GM21723 (cell line): ENCODE measurements around the gene ABCA4.

ENCODE experiments used
- ATAC-seq: cut with Tn5 transposase; IDR thresholded peaks from one replicate; pipeline ENCODE4 v1.9.1; 2021; ENCODE audit warnings: mild to moderate bottlenecking, moderate library complexity; ENCODE audit not compliant: unreplicated experiment

The ABCA4 gene

DNA sequence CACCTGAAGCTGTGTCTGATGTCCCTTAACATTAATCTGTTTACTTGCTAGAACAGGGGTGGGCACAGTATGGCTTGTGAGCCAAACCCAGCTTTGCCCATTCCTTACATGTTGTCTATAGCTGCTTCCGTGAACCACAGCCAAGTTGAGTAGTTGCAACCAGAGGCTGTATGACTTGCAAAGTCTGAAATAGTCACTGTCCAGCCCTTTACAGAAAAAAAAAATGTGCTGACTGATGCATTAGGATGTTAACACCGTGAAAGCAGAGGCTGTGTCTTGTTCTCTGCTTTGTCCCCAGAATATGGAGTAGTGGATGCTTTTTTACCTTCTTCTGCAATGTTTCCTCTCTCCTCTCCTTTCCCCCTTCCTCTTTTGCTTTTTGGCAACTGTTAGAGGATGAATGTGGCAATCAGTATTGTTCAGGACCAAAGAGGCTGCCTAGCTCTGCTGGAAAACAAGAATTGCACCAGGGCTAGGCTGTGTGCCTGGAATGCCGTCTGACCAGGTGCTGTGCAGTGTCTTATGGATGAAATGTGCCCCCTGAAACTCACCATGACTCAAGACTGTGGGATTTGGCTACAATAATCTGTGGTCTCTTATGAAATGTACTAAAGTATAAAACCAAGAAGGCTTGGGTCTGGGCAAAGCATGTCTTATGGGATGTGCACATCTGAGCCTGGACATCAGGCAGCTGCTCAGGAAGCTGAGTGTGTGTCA lies 132.2 kb downstream of the ABCA4 start:
- ATAC-seq = no peak

- no peak for ATAC-seq
Measured at GRCh38 chr1:93981274-93981667, 139.7 kb downstream of the ABCA4 start.

GRCh38 chr1:93980320-93981273 lies 140.4 kb downstream of the ABCA4 start:
- ATAC-seq = no peak

GRCh38 chr1:93979718-93980319 lies 141.1 kb downstream of the ABCA4 start:
- ATAC-seq = no peak

GRCh38 chr1:93979040-93979717 lies 141.8 kb downstream of the ABCA4 start:
- ATAC-seq = no peak

- ATAC-seq = no peak
Measured at GRCh38 chr1:93977598-93977945, 143.4 kb downstream of the ABCA4 start.

DNA sequence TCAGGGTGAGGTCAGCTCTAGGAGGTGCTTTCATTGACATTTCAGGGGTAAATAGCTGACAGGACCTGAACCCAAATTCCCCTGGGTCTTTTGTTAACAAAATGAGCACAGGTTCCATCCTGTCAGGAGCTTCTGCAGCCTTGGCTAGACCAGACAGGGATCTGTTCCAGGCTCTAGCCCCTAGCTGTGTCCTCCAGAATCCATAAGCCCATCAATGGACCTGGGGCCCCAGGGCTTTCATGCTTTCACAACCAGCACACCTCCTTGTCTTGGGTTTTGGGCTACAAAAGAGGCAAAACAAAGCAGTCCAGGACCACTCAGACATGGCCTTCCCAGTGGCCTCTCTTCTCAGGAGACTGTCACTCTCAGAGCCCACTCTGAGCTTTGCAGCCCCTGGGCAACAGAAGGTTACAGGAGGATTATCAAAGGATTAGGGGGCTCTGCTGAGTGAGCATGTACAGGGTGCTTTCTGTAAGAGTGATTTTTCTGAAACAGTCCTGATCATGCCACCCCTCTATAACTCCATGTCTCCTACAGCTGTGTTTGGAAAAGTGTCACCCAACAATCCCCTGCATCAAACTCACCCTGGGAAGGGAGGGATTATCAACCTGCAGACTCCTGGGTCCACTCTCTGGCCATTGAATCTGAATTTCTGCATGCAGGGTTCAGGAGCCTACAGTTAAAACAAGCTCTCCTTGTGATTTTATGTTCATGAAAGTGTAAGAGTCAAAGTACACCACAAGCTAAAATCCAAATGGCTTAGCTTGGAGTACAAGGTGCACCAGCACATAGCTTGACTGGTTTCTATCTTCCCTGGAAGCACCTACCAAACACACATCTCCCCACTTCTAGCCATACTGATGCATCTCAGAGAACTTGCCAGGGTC lies 144.0 kb downstream of the ABCA4 start:
- ATAC-seq = no peak

GRCh38 chr1:93976291-93976690 lies 144.7 kb downstream of the ABCA4 start:
- ATAC-seq = no peak

DNA sequence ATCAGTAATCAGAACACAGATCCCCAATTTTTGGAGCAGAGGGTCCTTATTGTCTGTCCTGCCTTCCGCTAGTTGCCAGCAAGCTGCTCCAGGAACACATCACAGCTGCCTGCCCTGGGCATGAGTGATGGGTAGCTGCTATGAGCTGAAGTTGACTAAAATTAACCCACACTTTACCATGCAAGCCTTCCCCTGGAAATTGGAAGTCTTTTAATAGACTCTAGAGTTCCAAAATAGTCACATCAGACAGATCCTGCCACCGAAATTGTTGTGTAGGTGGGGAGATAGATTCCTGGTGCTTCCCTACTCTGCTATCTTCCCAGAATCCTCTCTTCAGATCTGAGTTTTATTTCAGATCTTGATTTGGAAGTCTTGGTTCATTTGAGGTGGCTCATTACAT lies 148.6 kb downstream of the ABCA4 start:
- ATAC-seq = no peak

DNA sequence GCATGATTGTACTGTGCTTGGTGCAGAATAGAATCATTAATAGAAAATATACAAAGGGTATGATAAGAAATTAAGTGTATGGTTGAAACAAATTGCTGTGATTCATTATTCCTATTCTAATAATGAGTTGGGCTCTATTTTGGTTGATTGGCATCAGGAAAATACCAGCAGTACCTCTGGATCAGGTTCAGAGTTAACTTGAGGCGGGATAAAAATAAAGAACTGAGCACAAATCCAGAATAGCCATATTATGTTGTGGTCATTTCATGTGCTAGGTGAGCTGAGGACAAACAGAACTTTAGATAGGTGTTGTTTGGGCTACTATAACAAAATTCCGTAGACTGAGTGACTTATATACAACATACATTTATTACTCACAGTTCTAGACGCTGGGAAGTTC lies 151.1 kb downstream of the ABCA4 start:
- no peak for ATAC-seq

- no peak for ATAC-seq
Measured at GRCh38 chr1:93969371-93969770, 151.6 kb downstream of the ABCA4 start.

DNA sequence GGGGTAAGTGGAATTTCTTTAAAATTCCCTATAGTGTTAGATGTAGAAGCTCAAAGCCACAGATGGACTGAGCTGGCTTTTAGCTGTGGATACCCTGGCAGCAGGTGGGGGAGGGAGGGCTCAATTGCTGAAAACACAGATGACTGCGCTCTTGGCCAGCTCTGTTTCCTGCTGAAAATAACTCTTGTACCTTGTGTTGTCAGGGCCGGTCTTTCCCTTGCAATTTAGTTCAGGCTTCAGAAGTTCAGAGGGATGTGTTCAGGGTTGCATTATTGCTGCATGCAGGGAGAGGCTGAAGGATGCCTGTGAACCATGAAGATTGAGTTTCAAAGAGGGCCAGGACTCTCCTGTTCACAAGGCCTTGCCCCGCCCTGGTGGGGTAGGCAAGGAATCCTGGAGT lies 153.6 kb downstream of the ABCA4 start:
- ATAC-seq = no peak

- ATAC-seq = no peak
Measured at GRCh38 chr1:93965888-93966287, 155.1 kb downstream of the ABCA4 start.

DNA sequence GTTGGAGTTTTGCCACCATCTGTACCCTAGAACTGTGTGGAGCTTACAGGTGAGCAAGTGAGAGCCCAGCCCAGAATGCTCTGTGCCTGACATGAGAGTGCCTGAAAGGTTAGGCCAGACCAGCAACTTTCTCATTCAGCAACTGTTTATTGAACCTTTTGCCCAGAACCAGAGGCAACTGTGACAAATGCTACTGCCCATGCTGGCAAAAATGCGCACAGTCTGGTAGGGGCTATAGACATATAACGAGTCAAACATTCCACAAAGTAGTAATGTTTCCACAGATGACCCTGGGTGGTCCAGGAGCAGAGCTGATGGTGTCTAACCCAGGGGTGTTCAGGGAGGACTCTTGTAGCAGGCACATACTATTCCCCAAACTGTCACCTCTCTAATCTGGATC lies 155.7 kb downstream of the ABCA4 start:
- ATAC-seq = no peak

GRCh38 chr1:93964777-93965200 lies 156.2 kb downstream of the ABCA4 start:
- ATAC-seq = no peak

- no peak for ATAC-seq
Measured at GRCh38 chr1:93964096-93964776, 156.7 kb downstream of the ABCA4 start.

DNA sequence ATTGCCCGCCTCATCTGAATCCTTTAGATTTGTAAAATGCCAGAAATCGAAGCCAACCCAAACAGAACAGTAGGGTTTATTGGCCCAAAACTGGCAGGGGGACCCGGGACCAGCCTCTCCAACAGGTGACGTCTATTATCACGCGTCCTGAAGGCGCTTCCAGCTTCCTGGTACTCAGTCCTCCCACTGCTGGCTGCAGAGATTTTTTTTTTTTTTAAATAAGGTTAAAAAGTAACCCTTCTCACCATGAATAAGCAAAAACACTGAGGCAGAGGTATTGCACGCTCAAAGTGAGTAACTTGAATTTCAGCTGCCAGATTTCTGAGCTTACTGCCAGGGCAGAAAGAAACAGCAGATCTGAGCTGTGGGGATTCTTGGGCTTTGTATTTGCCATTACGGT lies 157.4 kb downstream of the ABCA4 start:
- no peak for ATAC-seq

GRCh38 chr1:93961906-93962305 lies 159.0 kb downstream of the ABCA4 start:
- ATAC-seq = no peak

GRCh38 chr1:93961443-93961842 lies 159.5 kb downstream of the ABCA4 start:
- ATAC-seq = no peak
